ENCODE results near the gene CDH5. TPM values are rescaled to one million over a fixed set of nuclear protein-coding genes. Genes with fewer than 3 reads are reported as not detected.

The CDH5 gene
- total RNA-seq, 5 donors from 2014 or later (not counting 1 experiment from before 2014, with no cell fraction given) = 0.10 to 0.20 TPM; not detected in 3

GRCh38 chr16:66360624-66361324, 5.7 kb upstream of the CDH5 start:
- Histone ChIP-seq H3K4me3 (ENCODE audit: control insufficient read depth in 1 of 2, extremely low read depth in 1 of 2, low read length in 1 of 2) (no peak overlapping the region), H3K9me3 (no peaks in the 10 kb centered on the region), H3K27ac (ENCODE audit: low read length) (no peak overlapping the region), H3K36me3 (ENCODE audit: control insufficient read depth in 2 of 2, extremely low read depth in 1 of 2, insufficient read depth in 1 of 2, low read length in 1 of 2) (no peaks in the 10 kb centered on the region), H3K27me3 (replicated peaks in 1 of 2; ENCODE audit: control insufficient read depth in 2 of 2, extremely low read depth in 1 of 2, insufficient read depth in 2 of 2, low read length in 1 of 2) (peaks cover 0 to 79% of the 10 kb centered on the region in 2 experiments), H3K4me1 (ENCODE audit: control insufficient read depth in 1 of 2, extremely low read depth in 1 of 2, insufficient read depth in 2 of 2, low read length in 2 of 2) (peaks cover 0 to 12% of the 10 kb centered on the region in 2 experiments)
- Mint-ChIP-seq H3K27me3 (peaks cover 48 to 66% of the 10 kb centered on the region in 2 donors), H3K4me3 (no peak overlapping the region), H3K9me3 (no peaks in the 10 kb centered on the region), H3K4me1 (peaks cover 4 to 6% (median 5%) of the 10 kb centered on the region in 3 donors), H3K36me3 (no peaks in the 10 kb centered on the region), H3K27ac (no peak overlapping the region)
- 13% methylated on average over 9 of the region's 12 CpGs for whole genome bisulfite sequencing (ENCODE audit: insufficient coverage)
- POLR2A ChIA-PET = no interaction called here
- CTCF ChIA-PET = no interaction called here
- DNase-seq (no peak), ATAC-seq (replicated peaks in 1 of 4) (no peak)

- WGBS (ENCODE audit: insufficient coverage) = 83% methylated on average over 4 of the region's 5 CpGs
- H3K4me1 ChIP-seq (ENCODE audit: control insufficient read depth in 1 of 2, extremely low read depth in 1 of 2, insufficient read depth in 2 of 2, low read length in 2 of 2) = peaks cover 0 to 12% of the 10 kb centered on the region in 2 experiments
- H3K27ac ChIP-seq (ENCODE audit: low read length) = no peak overlapping the region
- ChIA-PET CTCF (no interaction called here), POLR2A (no interaction called here)
- H3K9me3 ChIP-seq = no peaks in the 10 kb centered on the region
- Mint-ChIP-seq H3K9me3 (no peaks in the 10 kb centered on the region), H3K27ac (no peak overlapping the region), H3K4me3 (no peak overlapping the region), H3K4me1 (peaks cover 4 to 6% (median 5%) of the 10 kb centered on the region in 3 donors), H3K36me3 (no peaks in the 10 kb centered on the region), H3K27me3 (peaks cover 47 to 64% of the 10 kb centered on the region in 2 donors)
- peaks cover 0 to 88% of the 10 kb centered on the region in 2 experiments for H3K27me3 ChIP-seq (replicated peaks in 1 of 2; ENCODE audit: control insufficient read depth in 2 of 2, extremely low read depth in 1 of 2, insufficient read depth in 2 of 2, low read length in 1 of 2)
- ATAC-seq (replicated peaks in 1 of 4) (no peak), DNase-seq (no peak)
- H3K36me3 ChIP-seq (ENCODE audit: control insufficient read depth in 2 of 2, extremely low read depth in 1 of 2, insufficient read depth in 1 of 2, low read length in 1 of 2) = no peaks in the 10 kb centered on the region
- no peak overlapping the region for H3K4me3 ChIP-seq (ENCODE audit: control insufficient read depth in 1 of 2, extremely low read depth in 1 of 2, low read length in 1 of 2)
Measured at GRCh38 chr16:66361604-66362135, 4.8 kb upstream of the CDH5 start.

GRCh38 chr16:66363211-66363777, 3.2 kb upstream of the CDH5 start:
- DNase-seq (no peak), ATAC-seq (replicated peaks in 1 of 4) (no peak)
- Histone ChIP-seq H3K4me1 (ENCODE audit: control insufficient read depth in 1 of 2, extremely low read depth in 1 of 2, insufficient read depth in 2 of 2, low read length in 2 of 2) (peaks cover 0 to 12% of the 10 kb centered on the region in 2 experiments), H3K4me3 (ENCODE audit: control insufficient read depth in 1 of 2, extremely low read depth in 1 of 2, low read length in 1 of 2) (no peak overlapping the region), H3K9me3 (no peaks in the 10 kb centered on the region), H3K27ac (ENCODE audit: low read length) (no peak overlapping the region), H3K36me3 (ENCODE audit: control insufficient read depth in 2 of 2, extremely low read depth in 1 of 2, insufficient read depth in 1 of 2, low read length in 1 of 2) (no peaks in the 10 kb centered on the region), H3K27me3 (replicated peaks in 1 of 2; ENCODE audit: control insufficient read depth in 2 of 2, extremely low read depth in 1 of 2, insufficient read depth in 2 of 2, low read length in 1 of 2) (peaks cover 0 to 85% of the 10 kb centered on the region in 2 experiments)
- Mint-ChIP-seq H3K9me3 (no peaks in the 10 kb centered on the region), H3K27ac (no peak overlapping the region), H3K27me3 (peaks cover 39 to 56% of the 10 kb centered on the region in 2 donors), H3K36me3 (no peaks in the 10 kb centered on the region), H3K4me3 (no peak overlapping the region), H3K4me1 (peaks cover 4 to 5% (median 4%) of the 10 kb centered on the region in 3 donors)
- ChIA-PET CTCF (no interaction called here), POLR2A (interaction anchor here in 1 of 2 donors (0.6 kb wide), 1 partner anchor 86 kb away, joined by 12 read pairs; no protein-coding TSS in a partner anchor)
- WGBS (ENCODE audit: insufficient coverage) = 70% methylated on average over 9 of the region's 13 CpGs

- H3K4me1 Mint-ChIP-seq = peaks cover 4 to 7% (median 5%) of the 10 kb centered on the region in 3 donors
- H3K27ac Mint-ChIP-seq = no peak overlapping the region
- 47% methylated on average over 11 of the region's 16 CpGs for WGBS (ENCODE audit: insufficient coverage)
- DNase-seq = no peak
- ATAC-seq (replicated peaks in 1 of 4) = no peak
- POLR2A ChIA-PET = no interaction called here
- peaks cover 0 to 83% of the 10 kb centered on the region in 2 experiments for H3K27me3 ChIP-seq (replicated peaks in 1 of 2; ENCODE audit: control insufficient read depth in 2 of 2, extremely low read depth in 1 of 2, insufficient read depth in 2 of 2, low read length in 1 of 2)
- CTCF ChIA-PET = no interaction called here
- H3K36me3 ChIP-seq (ENCODE audit: control insufficient read depth in 2 of 2, extremely low read depth in 1 of 2, insufficient read depth in 1 of 2, low read length in 1 of 2) = no peaks in the 10 kb centered on the region
- no peaks in the 10 kb centered on the region for H3K36me3 Mint-ChIP-seq
- no peaks in the 10 kb centered on the region for H3K9me3 ChIP-seq
- H3K4me3 ChIP-seq (ENCODE audit: control insufficient read depth in 1 of 2, extremely low read depth in 1 of 2, low read length in 1 of 2) = no peak overlapping the region
- H3K27me3 Mint-ChIP-seq = peaks cover 39 to 50% of the 10 kb centered on the region in 2 donors
- peaks cover 0 to 12% of the 10 kb centered on the region in 2 experiments for H3K4me1 ChIP-seq (ENCODE audit: control insufficient read depth in 1 of 2, extremely low read depth in 1 of 2, insufficient read depth in 2 of 2, low read length in 2 of 2)
- H3K27ac ChIP-seq (ENCODE audit: low read length) = no peak overlapping the region
- H3K4me3 Mint-ChIP-seq = no peak overlapping the region
- H3K9me3 Mint-ChIP-seq = no peaks in the 10 kb centered on the region
Measured at GRCh38 chr16:66364117-66364958, 2.2 kb upstream of the CDH5 start.

GRCh38 chr16:66364959-66365306, 1.6 kb upstream of the CDH5 start:
- 83% methylated on average over 1 of the region's 2 CpGs for WGBS (ENCODE audit: insufficient coverage)
- peaks cover 39 to 47% of the 10 kb centered on the region in 2 donors for H3K27me3 Mint-ChIP-seq
- no peaks in the 10 kb centered on the region for H3K9me3 Mint-ChIP-seq
- no peak overlapping the region for H3K27ac Mint-ChIP-seq
- no peak for DNase-seq
- Histone ChIP-seq H3K27ac (ENCODE audit: low read length) (no peak overlapping the region), H3K36me3 (ENCODE audit: control insufficient read depth in 2 of 2, extremely low read depth in 1 of 2, insufficient read depth in 1 of 2, low read length in 1 of 2) (no peaks in the 10 kb centered on the region), H3K9me3 (no peaks in the 10 kb centered on the region), H3K27me3 (replicated peaks in 1 of 2; ENCODE audit: control insufficient read depth in 2 of 2, extremely low read depth in 1 of 2, insufficient read depth in 2 of 2, low read length in 1 of 2) (peaks cover 0 to 78% of the 10 kb centered on the region in 2 experiments), H3K4me1 (ENCODE audit: control insufficient read depth in 1 of 2, extremely low read depth in 1 of 2, insufficient read depth in 2 of 2, low read length in 2 of 2) (peaks cover 0 to 12% of the 10 kb centered on the region in 2 experiments), H3K4me3 (ENCODE audit: control insufficient read depth in 1 of 2, extremely low read depth in 1 of 2, low read length in 1 of 2) (no peak overlapping the region)
- ATAC-seq (replicated peaks in 1 of 4) = no peak
- ChIA-PET POLR2A (no interaction called here), CTCF (no interaction called here)
- no peaks in the 10 kb centered on the region for H3K36me3 Mint-ChIP-seq
- H3K4me1 Mint-ChIP-seq = peaks cover 4 to 7% (median 5%) of the 10 kb centered on the region in 3 donors
- no peak overlapping the region for H3K4me3 Mint-ChIP-seq

- H3K27ac ChIP-seq (ENCODE audit: low read length) = no peak overlapping the region
- POLR2A ChIA-PET = no interaction called here
- H3K27me3 ChIP-seq (replicated peaks in 1 of 2; ENCODE audit: control insufficient read depth in 2 of 2, extremely low read depth in 1 of 2, insufficient read depth in 2 of 2, low read length in 1 of 2) = peaks cover 0 to 71% of the 10 kb centered on the region in 2 experiments
- 80% methylated on average over 1 of the region's 4 CpGs for WGBS (ENCODE audit: insufficient coverage)
- H3K9me3 Mint-ChIP-seq = no peaks in the 10 kb centered on the region
- CTCF ChIA-PET = no interaction called here
- H3K36me3 Mint-ChIP-seq = no peaks in the 10 kb centered on the region
- no peak overlapping the region for H3K4me3 Mint-ChIP-seq
- no peak overlapping the region for H3K27ac Mint-ChIP-seq
- peaks cover 0 to 8% of the 10 kb centered on the region in 2 experiments for H3K4me1 ChIP-seq (ENCODE audit: control insufficient read depth in 1 of 2, extremely low read depth in 1 of 2, insufficient read depth in 2 of 2, low read length in 2 of 2)
- no peak overlapping the region for H3K4me3 ChIP-seq (ENCODE audit: control insufficient read depth in 1 of 2, extremely low read depth in 1 of 2, low read length in 1 of 2)
- DNase-seq (no peak), ATAC-seq (replicated peaks in 1 of 4) (no peak)
- peaks cover 43 to 51% of the 10 kb centered on the region in 2 donors for H3K27me3 Mint-ChIP-seq
- no peaks in the 10 kb centered on the region for H3K36me3 ChIP-seq (ENCODE audit: control insufficient read depth in 2 of 2, extremely low read depth in 1 of 2, insufficient read depth in 1 of 2, low read length in 1 of 2)
- peaks cover 4 to 7% (median 5%) of the 10 kb centered on the region in 3 donors for H3K4me1 Mint-ChIP-seq
- no peaks in the 10 kb centered on the region for H3K9me3 ChIP-seq
Measured at GRCh38 chr16:66365651-66366050, 840 bp upstream of the CDH5 start.

Data from T-cell (primary cell).